Measurements from ENCODE around the gene INTS11. TPM values are rescaled to one million over a fixed set of nuclear protein-coding genes. Genes with fewer than 3 reads are reported as not detected.

Gene INTS11
- total and polyA plus RNA-seq, 2 of the 13 experiments (the other 11 are each of a cell fraction or from before 2014, with no cell fraction given) = 52.8 to 94.8 TPM

GRCh38 chr1:1281533-1282321, 42.7 kb downstream of the INTS11 start (continued):
- TF ChIP-seq PAX8 (CRISPR knock-in tag; IDR thresholded peaks at IDR 0.05; ENCODE audit: borderline replicate concordance) = no peak
- TF ChIP-seq MEIS1 (CRISPR knock-in tag; IDR thresholded peaks at IDR 0.05; ENCODE audit: borderline replicate concordance) = no peak
- no peak for TF ChIP-seq STAT6 (CRISPR knock-in tag; IDR thresholded peaks at IDR 0.05; ENCODE audit: borderline replicate concordance)
- no peak for TF ChIP-seq CENPX (CRISPR knock-in tag; IDR thresholded peaks at IDR 0.05)
- TF ChIP-seq ZBED4 (CRISPR knock-in tag; IDR thresholded peaks at IDR 0.05; ENCODE audit: borderline replicate concordance) = peak; percentile 95
- no peak for TF ChIP-seq PLRG1 (conservative IDR thresholded peaks at IDR 0.05)
- TF ChIP-seq ZNF232 (CRISPR knock-in tag; IDR thresholded peaks at IDR 0.05; ENCODE audit: borderline replicate concordance) = no peak
- no peak for TF ChIP-seq ZNF615 (CRISPR knock-in tag; IDR thresholded peaks at IDR 0.05; ENCODE audit: borderline replicate concordance)
- TF ChIP-seq SMARCC2 (IDR thresholded peaks at IDR 0.05) = no peak
- no peak for TF ChIP-seq ZNF326 (CRISPR knock-in tag; IDR thresholded peaks at IDR 0.05; ENCODE audit: borderline replicate concordance)
- TF ChIP-seq BCL3 (CRISPR knock-in tag; IDR thresholded peaks at IDR 0.05) = peak; percentile 78; the same call in 1 of the 2 replicates
- TF ChIP-seq ZNF646 (CRISPR knock-in tag; IDR thresholded peaks at IDR 0.05) = no peak
- TF ChIP-seq ASH2L (IDR thresholded peaks at IDR 0.05; ENCODE audit: insufficient read length, low read depth, low read length) = no peak
